ENCODE data around the gene LARP4.

The LARP4 gene

GRCh38 chr12:50401500-50402081, 906 bp downstream of the LARP4 start:
- H3K4me3 ChIP-seq (ENCODE audit: low read length) = peak overlapping the region; percentile 76
- TF ChIP-seq, protein P1, sequence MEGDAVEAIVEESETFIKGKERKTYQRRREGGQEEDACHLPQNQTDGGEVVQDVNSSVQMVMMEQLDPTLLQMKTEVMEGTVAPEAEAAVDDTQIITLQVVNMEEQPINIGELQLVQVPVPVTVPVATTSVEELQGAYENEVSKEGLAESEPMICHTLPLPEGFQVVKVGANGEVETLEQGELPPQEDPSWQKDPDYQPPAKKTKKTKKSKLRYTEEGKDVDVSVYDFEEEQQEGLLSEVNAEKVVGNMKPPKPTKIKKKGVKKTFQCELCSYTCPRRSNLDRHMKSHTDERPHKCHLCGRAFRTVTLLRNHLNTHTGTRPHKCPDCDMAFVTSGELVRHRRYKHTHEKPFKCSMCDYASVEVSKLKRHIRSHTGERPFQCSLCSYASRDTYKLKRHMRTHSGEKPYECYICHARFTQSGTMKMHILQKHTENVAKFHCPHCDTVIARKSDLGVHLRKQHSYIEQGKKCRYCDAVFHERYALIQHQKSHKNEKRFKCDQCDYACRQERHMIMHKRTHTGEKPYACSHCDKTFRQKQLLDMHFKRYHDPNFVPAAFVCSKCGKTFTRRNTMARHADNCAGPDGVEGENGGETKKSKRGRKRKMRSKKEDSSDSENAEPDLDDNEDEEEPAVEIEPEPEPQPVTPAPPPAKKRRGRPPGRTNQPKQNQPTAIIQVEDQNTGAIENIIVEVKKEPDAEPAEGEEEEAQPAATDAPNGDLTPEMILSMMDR (conservative IDR thresholded peaks at IDR 0.05; ENCODE audit: low read length) = no peak
- peak; percentile 77 for DNase-seq (ENCODE audit: low read depth)

DNA sequence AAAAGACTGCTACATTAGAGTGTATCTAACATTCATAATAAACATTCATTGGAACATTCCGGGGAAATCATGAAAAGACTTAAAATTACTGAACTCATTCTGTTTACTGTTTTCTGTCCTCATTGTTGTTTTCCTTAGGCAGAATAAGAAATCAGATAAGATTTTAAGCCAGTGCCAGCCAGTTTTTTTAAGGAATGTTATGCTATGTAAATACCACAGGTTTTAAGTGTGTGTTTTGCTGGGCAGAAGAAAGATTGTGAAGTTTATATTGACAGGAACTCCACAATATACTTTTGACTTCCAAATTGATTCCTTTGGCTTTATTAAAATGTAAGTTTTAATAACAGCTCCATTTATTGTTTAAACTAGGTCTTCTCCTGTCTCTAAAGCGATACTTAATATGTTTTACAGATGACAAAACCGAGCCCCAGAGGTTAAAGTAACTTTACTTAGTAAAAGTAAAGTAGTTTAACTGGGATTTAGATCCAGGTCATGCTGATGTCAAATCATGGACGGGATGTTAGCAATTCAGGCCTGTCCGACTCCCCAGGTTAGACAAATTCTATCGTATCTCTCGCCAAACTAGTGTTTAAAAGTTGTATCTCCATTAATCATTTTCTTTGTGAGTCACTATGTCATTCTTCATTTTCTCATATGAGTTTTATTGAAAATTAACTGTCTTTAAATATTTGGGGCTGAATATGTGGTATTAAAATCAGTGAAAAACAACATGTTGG, 1.7 kb downstream of the LARP4 start:
- H3K4me3 ChIP-seq (ENCODE audit: low read length) = peak overlapping the region; percentile 76
- TF ChIP-seq, protein P1 (conservative IDR thresholded peaks at IDR 0.05; ENCODE audit: low read length) = no peak
- no peak for DNase-seq (ENCODE audit: low read depth)

DNA sequence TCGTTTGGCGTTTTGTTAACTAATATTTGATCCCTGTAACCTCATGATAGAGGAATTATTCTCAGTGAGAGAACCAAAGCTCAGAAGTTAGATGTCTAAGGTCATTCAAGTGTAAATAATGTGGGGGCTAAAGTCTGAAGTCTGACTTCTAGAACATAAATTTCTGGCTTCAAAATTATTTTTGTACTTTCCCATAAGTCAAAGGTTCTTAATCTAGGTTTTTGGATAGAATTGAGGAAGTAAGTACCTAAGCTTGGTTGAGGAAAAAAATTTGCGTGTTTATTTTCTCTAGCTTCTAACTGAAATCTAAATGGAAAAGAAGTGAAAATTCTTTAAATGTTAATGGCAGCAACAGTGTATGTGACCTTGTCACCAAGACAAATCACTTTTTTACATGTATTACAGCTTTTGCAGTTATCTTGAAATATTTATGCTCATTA, 2.3 kb downstream of the LARP4 start:
- DNase-seq (ENCODE audit: low read depth) = no peak
- TF ChIP-seq, protein P1 (conservative IDR thresholded peaks at IDR 0.05; ENCODE audit: low read length) = no peak

GRCh38 chr12:50404307-50404706, 3.6 kb downstream of the LARP4 start:
- no peak overlapping the region for H3K4me3 ChIP-seq (ENCODE audit: low read length)
- DNase-seq (ENCODE audit: low read depth) = no peak
- TF ChIP-seq, protein P1 (conservative IDR thresholded peaks at IDR 0.05; ENCODE audit: low read length) = no peak

More for the DNA sequence above, 2.3 kb downstream of the LARP4 start:
- H3K4me3 ChIP-seq (ENCODE audit: low read length) = peak overlapping the region; percentile 76

DNA sequence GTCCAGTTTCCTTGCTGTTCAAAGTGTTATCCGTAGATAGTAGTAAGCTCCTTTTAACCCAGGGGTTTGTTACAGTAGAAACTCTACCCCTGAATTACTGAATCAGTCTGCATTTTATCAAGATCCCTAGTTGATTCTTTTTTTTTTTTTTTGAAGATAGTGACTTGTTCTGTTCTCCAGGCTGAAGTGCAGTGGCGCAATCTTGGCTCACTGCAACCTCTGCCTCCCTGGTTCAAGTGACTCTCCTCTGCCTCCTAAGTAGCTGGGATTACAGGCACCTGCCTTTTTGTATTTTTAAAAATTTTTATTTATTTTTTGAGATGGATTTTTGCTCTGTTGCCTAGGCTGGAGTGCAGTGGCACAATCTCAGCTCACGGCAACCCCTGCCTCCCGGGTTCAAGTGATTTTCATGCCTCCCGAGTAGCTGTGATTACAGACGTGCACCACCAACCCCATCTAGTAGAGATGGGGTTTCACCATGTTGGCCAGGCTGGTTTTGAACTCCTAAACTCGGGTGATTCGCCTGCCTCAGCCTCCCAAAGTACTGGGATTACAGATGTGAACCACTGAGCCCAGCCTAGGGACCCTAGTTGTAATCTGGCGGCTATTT, 10.5 kb downstream of the LARP4 start:
- TF ChIP-seq, protein P1 (conservative IDR thresholded peaks at IDR 0.05; ENCODE audit: low read length) = no peak
- peak; percentile 31 for DNase-seq (ENCODE audit: low read depth)
- no peak overlapping the region for H3K4me3 ChIP-seq (ENCODE audit: low read length)

- TF ChIP-seq, protein P1 (conservative IDR thresholded peaks at IDR 0.05; ENCODE audit: low read length) = no peak
- no peak overlapping the region for H3K4me3 ChIP-seq (ENCODE audit: low read length)
- DNase-seq (ENCODE audit: low read depth) = no peak
These were observed 15.3 kb downstream of the LARP4 start for GRCh38 chr12:50415899-50416479.
